CD4-positive, alpha-beta T cell treated with Interleukin-2 at 100 ng/mL for 4 hours (primary cell): ENCODE results near the gene CSF2.
"Not testable (repeated sequence)": the region's sequence is repeated elsewhere in the genome, so short reads cannot be mapped to it uniquely, and the experiment has no call there.

Source experiments
- DNase-seq: peaks from one replicate; pipeline ENCODE4 v3.0.0-alpha.2; 2020; ENCODE audit warnings: low spot score

CSF2 gene

DNA sequence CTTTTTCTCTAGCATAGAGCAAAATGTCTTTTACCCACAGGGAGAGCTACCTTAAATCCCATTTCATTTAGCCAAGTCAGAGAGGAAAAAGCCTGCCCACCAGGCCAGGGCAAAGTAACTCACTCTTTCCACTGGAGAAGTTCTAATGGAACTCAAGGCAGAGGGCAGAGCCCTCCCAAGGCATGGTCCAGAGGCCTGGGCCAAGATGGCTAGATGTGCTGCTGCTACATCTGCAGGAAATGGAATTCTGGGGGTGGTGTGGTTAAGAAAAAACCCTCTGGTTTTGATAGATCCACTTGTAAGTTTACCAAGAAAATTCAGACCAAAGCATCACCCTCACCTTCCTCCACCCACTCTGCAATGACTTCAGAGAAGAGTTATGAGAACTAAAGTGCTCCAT lies 37.3 kb downstream of the CSF2 start:
- peak; percentile 27 for DNase-seq

DNA sequence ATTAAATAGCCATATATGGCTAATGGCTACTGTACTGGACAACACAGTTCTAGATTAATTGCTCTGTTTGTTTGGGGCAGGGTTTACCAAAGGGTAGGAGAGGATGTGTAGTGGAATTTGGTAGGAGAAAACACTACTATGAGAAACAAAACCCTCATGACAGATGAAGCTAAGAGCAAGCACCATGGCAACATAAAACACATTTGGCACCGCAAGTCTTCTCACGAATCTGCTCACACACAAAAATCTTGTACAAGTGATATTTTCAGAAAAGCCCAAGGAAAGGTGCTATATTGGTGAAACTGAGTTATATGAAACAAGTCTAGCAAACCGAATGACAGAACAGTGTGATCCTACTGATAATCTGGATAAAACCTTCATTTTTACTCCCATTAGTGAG lies 38.5 kb downstream of the CSF2 start:
- no peak for DNase-seq

DNA sequence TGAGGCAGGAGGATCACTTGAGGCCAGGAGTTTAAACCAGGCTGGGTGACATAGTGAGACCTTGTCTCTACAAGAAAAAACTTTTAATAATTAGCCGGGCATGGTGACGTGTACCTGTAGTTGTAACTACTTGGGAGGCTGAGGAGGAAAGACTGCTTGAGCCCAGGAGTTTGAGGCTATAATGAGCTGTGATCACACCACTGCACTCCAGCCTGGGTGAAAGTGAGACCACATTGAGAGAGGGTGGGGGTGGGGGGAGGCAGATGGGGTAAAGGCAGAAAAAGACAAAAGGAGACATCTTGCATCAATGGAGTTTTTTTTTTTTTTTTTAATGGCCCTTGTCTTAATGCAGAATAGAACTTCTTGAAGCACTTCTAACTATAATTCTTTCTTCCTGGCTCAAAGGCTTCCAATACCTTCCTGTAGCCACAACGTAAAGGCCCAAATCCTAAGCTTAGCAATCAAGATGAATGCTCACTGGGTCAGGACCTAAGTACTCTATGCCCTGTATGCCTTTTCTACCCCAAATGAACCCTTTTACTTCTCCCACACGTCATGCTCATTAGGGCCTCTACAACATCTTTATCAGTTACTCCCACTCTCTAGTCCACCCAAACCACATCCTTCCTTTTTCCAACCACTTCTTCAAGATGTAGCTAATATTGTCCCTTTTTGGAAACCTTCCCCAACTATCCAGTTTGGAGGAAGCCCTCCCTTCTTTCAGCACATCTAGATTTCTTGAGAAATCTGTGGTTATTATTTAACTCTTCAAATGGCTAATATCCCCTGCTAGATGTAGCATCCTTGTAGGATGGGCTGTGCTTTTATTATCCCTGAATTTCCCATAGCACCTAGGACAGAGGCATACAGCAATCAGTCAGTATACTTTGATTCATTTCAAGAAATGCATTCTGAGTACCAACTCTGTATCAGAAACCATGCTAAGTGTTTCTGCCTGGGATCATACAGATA lies 40.8 kb downstream of the CSF2 start:
- DNase-seq: no peak

DNA sequence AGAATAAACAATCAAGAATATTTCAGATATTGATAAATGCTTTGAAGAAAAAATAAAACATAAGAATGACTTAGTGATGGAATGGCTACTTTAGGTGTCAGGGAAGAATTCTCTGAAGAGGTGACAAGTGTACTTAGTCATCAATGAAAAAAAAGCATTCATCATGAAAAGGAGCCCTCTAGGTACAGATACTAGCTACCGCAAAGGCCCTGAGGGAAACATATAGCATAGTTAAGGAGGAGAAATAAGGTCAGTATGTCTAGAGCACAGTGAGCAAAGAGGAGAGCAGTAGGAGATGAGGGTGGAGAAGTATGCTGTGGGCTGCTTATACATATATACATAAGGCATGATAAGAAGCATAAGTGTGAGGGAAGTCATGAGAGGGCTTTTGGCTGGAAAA lies 41.8 kb downstream of the CSF2 start:
- peak; percentile 28 for DNase-seq

DNA sequence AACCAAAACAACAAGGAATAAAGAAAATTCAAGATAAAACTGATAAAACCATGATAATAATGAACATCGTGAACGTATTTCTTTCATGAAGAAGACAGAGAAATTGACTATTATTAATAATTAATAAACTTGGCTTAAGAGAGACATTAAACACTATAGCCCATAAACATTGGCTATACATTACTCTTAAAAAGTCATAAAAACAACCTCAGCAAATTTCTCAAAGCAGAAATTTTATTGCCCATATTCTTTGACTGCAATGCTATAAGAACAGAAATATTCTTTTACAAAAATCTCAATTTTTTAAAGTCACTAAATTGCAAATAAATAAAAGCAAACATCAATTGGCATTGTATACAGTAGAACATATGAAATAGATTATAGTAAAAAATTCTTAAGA lies 42.5 kb downstream of the CSF2 start:
- DNase-seq: no peak

DNA sequence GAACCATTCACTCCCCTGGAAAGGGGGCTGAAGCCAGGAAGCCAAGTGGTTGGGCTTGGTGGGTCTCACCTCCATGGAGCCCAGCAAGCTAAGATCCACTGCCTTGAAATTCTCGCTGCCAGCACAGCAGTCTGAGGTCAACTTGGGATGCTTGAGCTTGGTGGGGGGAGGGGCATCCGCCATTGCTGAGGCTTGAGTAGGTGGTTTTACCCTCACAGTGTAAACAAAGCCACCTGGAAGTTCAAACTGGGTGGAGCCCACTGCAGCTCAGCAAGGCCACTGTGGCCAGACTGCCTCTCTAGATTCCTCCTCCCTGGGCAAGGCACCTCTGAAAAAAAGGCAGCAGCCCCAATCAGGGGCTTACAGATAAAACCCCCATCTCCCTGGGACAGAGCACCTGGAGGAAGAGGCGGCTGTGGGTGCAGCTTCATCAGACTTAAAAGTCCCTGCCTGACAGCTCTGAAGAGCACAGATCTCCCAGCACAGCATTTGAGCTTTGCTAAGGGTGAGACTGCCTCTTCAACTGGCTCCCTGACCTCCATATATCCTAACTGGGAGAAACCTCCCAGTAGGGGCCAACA lies 43.4 kb downstream of the CSF2 start:
- not testable (repeated sequence) for DNase-seq

DNA sequence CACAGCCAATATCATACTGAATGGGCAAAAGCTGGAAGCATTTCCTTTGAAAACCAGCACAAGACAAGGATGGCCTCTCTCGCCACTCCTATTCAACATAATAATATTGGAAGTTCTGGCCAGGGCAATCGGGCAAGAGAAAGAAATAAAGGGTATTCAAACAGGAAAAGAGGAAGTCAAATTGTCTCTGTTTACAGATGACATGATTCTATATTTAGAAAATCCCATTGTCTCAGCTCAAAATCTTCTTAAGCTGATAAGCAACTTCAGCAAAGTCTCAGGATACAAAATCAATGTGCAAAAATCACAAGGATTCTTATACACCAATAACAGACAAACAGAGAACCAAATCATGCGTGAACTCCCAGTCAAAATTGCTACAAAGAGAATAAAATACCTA lies 47.1 kb downstream of the CSF2 start:
- not testable (repeated sequence) for DNase-seq

DNA sequence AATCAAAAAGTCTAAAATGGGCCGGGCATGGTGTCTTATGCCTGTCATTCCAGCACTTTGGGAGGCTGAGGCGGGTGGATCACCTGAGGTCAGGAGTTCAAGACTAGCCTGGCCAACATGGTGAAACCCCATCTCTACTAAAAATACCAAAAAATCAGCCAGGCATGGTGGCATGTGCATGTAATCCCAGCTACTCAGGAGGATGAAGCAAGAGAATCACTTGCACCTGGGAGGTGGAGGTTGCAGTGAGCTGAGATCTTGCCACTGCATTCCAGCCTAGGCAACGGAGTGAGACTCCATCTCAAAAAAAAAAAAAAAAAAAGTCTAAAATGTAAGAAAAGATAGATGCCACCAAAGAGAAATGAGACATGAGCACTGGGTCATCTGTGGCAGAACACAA lies 49.4 kb downstream of the CSF2 start:
- not testable (repeated sequence) for DNase-seq

DNA sequence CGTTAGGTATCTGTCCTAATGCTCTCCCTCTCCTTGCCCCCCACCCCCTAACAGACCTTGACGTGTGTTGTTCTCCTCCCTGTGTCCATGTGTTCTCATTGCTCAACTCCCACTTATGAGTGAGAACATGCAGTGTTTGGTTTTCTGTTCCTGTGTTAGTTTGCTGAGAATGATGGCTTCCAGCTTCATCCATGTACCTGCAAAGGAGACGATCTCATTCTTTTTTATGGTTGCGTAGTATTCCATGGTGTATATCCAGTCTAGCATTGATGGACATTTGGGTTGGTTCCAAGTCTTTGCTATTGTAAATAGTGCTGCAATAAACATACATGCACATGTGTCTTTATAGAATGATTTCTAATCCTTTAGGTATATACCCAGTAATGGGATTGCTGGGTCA lies 50.0 kb downstream of the CSF2 start:
- DNase-seq: not testable (repeated sequence)
